ENCODE data around the gene HOTAIR. TPM values are rescaled to one million over a fixed set of nuclear protein-coding genes. Genes with fewer than 3 reads are reported as not detected.

Gene HOTAIR
- polyA plus RNA-seq, 1 experiment: not detected

- peaks cover 8% of the 10 kb centered on the region; the same call in 1 of the 2 replicates for H3K9me3 ChIP-seq (ENCODE audit: control insufficient read depth, insufficient read depth, low read length)
- H3K27ac ChIP-seq (ENCODE audit: low read depth, low read length): no peak overlapping the region
- TF ChIP-seq, protein P1, sequence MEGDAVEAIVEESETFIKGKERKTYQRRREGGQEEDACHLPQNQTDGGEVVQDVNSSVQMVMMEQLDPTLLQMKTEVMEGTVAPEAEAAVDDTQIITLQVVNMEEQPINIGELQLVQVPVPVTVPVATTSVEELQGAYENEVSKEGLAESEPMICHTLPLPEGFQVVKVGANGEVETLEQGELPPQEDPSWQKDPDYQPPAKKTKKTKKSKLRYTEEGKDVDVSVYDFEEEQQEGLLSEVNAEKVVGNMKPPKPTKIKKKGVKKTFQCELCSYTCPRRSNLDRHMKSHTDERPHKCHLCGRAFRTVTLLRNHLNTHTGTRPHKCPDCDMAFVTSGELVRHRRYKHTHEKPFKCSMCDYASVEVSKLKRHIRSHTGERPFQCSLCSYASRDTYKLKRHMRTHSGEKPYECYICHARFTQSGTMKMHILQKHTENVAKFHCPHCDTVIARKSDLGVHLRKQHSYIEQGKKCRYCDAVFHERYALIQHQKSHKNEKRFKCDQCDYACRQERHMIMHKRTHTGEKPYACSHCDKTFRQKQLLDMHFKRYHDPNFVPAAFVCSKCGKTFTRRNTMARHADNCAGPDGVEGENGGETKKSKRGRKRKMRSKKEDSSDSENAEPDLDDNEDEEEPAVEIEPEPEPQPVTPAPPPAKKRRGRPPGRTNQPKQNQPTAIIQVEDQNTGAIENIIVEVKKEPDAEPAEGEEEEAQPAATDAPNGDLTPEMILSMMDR (IDR thresholded peaks at IDR 0.05; ENCODE audit: low read depth, low read length): no peak
- no peak for DNase-seq (ENCODE audit: low read depth, low spot score)
- POLR2A ChIA-PET: no interaction called here
- CTCF ChIA-PET: interaction anchor here (1.0 to 1.2 kb wide), 2 partner anchors 198 to 221 kb away, joined by 3 read pairs; no protein-coding TSS in a partner anchor
- no peak overlapping the region for H3K4me3 ChIP-seq (ENCODE audit: low read depth, low read length)
- H3K27me3 ChIP-seq (ENCODE audit: control insufficient read depth, insufficient read depth, low read length): peaks cover 97% of the 10 kb centered on the region
Measured at GRCh38 chr12:53993162-53994008, 18.6 kb upstream of the HOTAIR start.

GRCh38 chr12:53992377-53992889, 17.7 kb upstream of the HOTAIR start:
- Histone ChIP-seq H3K27me3 (ENCODE audit: control insufficient read depth, insufficient read depth, low read length) (peaks cover 97% of the 10 kb centered on the region), H3K27ac (ENCODE audit: low read depth, low read length) (no peak overlapping the region), H3K4me3 (ENCODE audit: low read depth, low read length) (no peak overlapping the region), H3K9me3 (ENCODE audit: control insufficient read depth, insufficient read depth, low read length) (peaks cover 8% of the 10 kb centered on the region; the same call in 1 of the 2 replicates)
- CTCF ChIA-PET: interaction anchor here (2.3 kb wide), 1 partner anchor 13 kb away, joined by 8 read pairs; no protein-coding TSS in a partner anchor
- no peak for DNase-seq (ENCODE audit: low read depth, low spot score)
- TF ChIP-seq, protein P1 (IDR thresholded peaks at IDR 0.05; ENCODE audit: low read depth, low read length): no peak
- POLR2A ChIA-PET: no interaction called here

DNA sequence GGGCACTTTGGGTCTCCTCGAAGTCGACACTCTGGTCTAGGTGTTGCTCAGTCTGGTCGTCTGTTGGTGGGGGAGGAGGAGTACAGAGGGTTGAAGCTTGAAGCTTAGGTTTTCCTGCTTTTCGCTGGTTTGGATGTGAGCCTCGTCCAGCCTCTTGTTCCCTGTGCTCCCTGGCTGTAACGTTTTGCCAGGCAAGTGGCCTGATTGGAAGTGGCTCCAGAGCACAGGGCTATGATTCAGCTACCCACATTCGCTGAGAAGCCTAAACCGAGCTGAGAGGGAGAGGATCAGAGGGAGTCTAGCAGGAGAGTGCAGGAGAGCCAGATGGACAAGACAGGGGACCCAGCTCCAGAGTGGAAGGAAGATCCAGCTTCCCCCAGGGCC, 16.3 kb upstream of the HOTAIR start:
- Histone ChIP-seq H3K27me3 (ENCODE audit: control insufficient read depth, insufficient read depth, low read length) (peaks cover 97% of the 10 kb centered on the region), H3K27ac (ENCODE audit: low read depth, low read length) (no peak overlapping the region), H3K4me3 (ENCODE audit: low read depth, low read length) (no peak overlapping the region), H3K9me3 (ENCODE audit: control insufficient read depth, insufficient read depth, low read length) (peaks cover 8% of the 10 kb centered on the region; the same call in 1 of the 2 replicates)
- no peak for DNase-seq (ENCODE audit: low read depth, low spot score)
- ChIA-PET POLR2A (no interaction called here), CTCF (interaction anchor here (1.0 to 2.3 kb wide), 3 partner anchors 15 to 234 kb away, joined by 3 to 8 read pairs (median 3); no protein-coding TSS in a partner anchor)
- TF ChIP-seq, protein P1 (IDR thresholded peaks at IDR 0.05; ENCODE audit: low read depth, low read length): no peak

- CTCF ChIA-PET: interaction anchor here (1.0 to 2.3 kb wide), 3 partner anchors 15 to 233 kb away, joined by 3 to 8 read pairs (median 3); no protein-coding TSS in a partner anchor
- peaks cover 97% of the 10 kb centered on the region for H3K27me3 ChIP-seq (ENCODE audit: control insufficient read depth, insufficient read depth, low read length)
- H3K4me3 ChIP-seq (ENCODE audit: low read depth, low read length): no peak overlapping the region
- H3K27ac ChIP-seq (ENCODE audit: low read depth, low read length): no peak overlapping the region
- TF ChIP-seq, protein P1 (IDR thresholded peaks at IDR 0.05; ENCODE audit: low read depth, low read length): no peak
- H3K9me3 ChIP-seq (ENCODE audit: control insufficient read depth, insufficient read depth, low read length): peaks cover 13% of the 10 kb centered on the region
- POLR2A ChIA-PET: no interaction called here
- DNase-seq (ENCODE audit: low read depth, low spot score): no peak
Measured at GRCh38 chr12:53990311-53991076, 15.7 kb upstream of the HOTAIR start.

Measured in AG04450 (cell line).